Rectal smooth muscle tissue (tissue), 1 donor: Measurements from ENCODE around the gene ZBTB3.

Source experiments
- H3K27ac ChIP-seq: one replicate; pipeline ENCODE4 v1.7.0; 2013; ENCODE audit warnings: low read depth, low read length, inconsistent platforms
- H3K27me3 ChIP-seq: one replicate; pipeline ENCODE4 v1.7.0; 2013; ENCODE audit warnings: low read length; ENCODE audit not compliant: control insufficient read depth, insufficient read depth
- H3K36me3 ChIP-seq: one replicate; pipeline ENCODE4 v1.7.0; 2013; ENCODE audit warnings: low read length; ENCODE audit not compliant: control insufficient read depth, insufficient read depth
- H3K4me1 ChIP-seq: one replicate; pipeline ENCODE4 v1.7.0; 2013; ENCODE audit warnings: low read length; ENCODE audit not compliant: control insufficient read depth, insufficient read depth
- H3K4me3 ChIP-seq: one replicate; pipeline ENCODE4 v1.7.0; 2013; ENCODE audit warnings: low read length
- H3K9ac ChIP-seq: one replicate; pipeline ENCODE4 v1.7.0; 2013; ENCODE audit warnings: low read length

ZBTB3 gene

GRCh38 chr11:62725646-62726045, 28.3 kb downstream of the ZBTB3 start:
- H3K36me3 ChIP-seq, result peaks cover 27% of the 10 kb centered on the region
- H3K9ac ChIP-seq, result peak overlapping the region; percentile 95
- peaks cover 31% of the 10 kb centered on the region for H3K4me1 ChIP-seq
- H3K27me3 ChIP-seq, result no peaks in the 10 kb centered on the region
- peak overlapping the region; percentile 94 for H3K4me3 ChIP-seq
- H3K27ac ChIP-seq, result peak overlapping the region; percentile 93

- H3K9ac ChIP-seq, result no peak overlapping the region
- peaks cover 25% of the 10 kb centered on the region for H3K4me1 ChIP-seq
- H3K27ac ChIP-seq, result no peak overlapping the region
- no peaks in the 10 kb centered on the region for H3K27me3 ChIP-seq
- H3K36me3 ChIP-seq, result peaks cover 39% of the 10 kb centered on the region
- H3K4me3 ChIP-seq, result peak overlapping the region; percentile 94
Measured at GRCh38 chr11:62724171-62724570, 29.8 kb downstream of the ZBTB3 start.

- H3K27ac ChIP-seq, result no peak overlapping the region
- H3K4me3 ChIP-seq, result no peak overlapping the region
- H3K9ac ChIP-seq, result no peak overlapping the region
- H3K36me3 ChIP-seq, result peaks cover 48% of the 10 kb centered on the region
- peaks cover 25% of the 10 kb centered on the region for H3K4me1 ChIP-seq
- H3K27me3 ChIP-seq, result no peaks in the 10 kb centered on the region
Measured at GRCh38 chr11:62721994-62722393, 32.0 kb downstream of the ZBTB3 start.

- peaks cover 70% of the 10 kb centered on the region for H3K36me3 ChIP-seq
- H3K4me1 ChIP-seq, result peaks cover 10% of the 10 kb centered on the region
- H3K27ac ChIP-seq, result no peak overlapping the region
- no peak overlapping the region for H3K9ac ChIP-seq
- H3K4me3 ChIP-seq, result no peak overlapping the region
- H3K27me3 ChIP-seq, result no peaks in the 10 kb centered on the region
Measured at GRCh38 chr11:62719302-62719978, 34.5 kb downstream of the ZBTB3 start.

- H3K4me1 ChIP-seq, result no peaks in the 10 kb centered on the region
- no peaks in the 10 kb centered on the region for H3K27me3 ChIP-seq
- no peak overlapping the region for H3K9ac ChIP-seq
- H3K36me3 ChIP-seq, result peaks cover 67% of the 10 kb centered on the region
- no peak overlapping the region for H3K27ac ChIP-seq
- H3K4me3 ChIP-seq, result no peak overlapping the region
Measured at GRCh38 chr11:62716816-62717215, 37.1 kb downstream of the ZBTB3 start.

- Histone ChIP-seq H3K27ac (no peak overlapping the region), H3K36me3 (peaks cover 61% of the 10 kb centered on the region), H3K4me3 (no peak overlapping the region), H3K4me1 (no peaks in the 10 kb centered on the region), H3K9ac (no peak overlapping the region), H3K27me3 (no peaks in the 10 kb centered on the region)
Measured at GRCh38 chr11:62716206-62716605, 37.8 kb downstream of the ZBTB3 start.

- Histone ChIP-seq H3K4me1 (no peaks in the 10 kb centered on the region), H3K9ac (no peak overlapping the region), H3K4me3 (no peak overlapping the region), H3K36me3 (peaks cover 55% of the 10 kb centered on the region), H3K27me3 (no peaks in the 10 kb centered on the region), H3K27ac (no peak overlapping the region)
Measured at GRCh38 chr11:62715150-62716130, 38.5 kb downstream of the ZBTB3 start.

- Histone ChIP-seq H3K4me3 (no peak overlapping the region), H3K9ac (no peak overlapping the region), H3K27ac (no peak overlapping the region), H3K36me3 (peaks cover 39% of the 10 kb centered on the region), H3K4me1 (peaks cover 11% of the 10 kb centered on the region), H3K27me3 (no peaks in the 10 kb centered on the region)
Measured at GRCh38 chr11:62713343-62713742, 40.6 kb downstream of the ZBTB3 start.

- H3K9ac ChIP-seq, result no peak overlapping the region
- no peak overlapping the region for H3K27ac ChIP-seq
- peaks cover 11% of the 10 kb centered on the region for H3K4me1 ChIP-seq
- H3K27me3 ChIP-seq, result no peaks in the 10 kb centered on the region
- H3K36me3 ChIP-seq, result peaks cover 39% of the 10 kb centered on the region
- no peak overlapping the region for H3K4me3 ChIP-seq
Measured at GRCh38 chr11:62712861-62713260, 41.1 kb downstream of the ZBTB3 start.

- Histone ChIP-seq H3K27ac (no peak overlapping the region), H3K36me3 (peaks cover 38% of the 10 kb centered on the region)
Measured at GRCh38 chr11:62712276-62712812, 41.6 kb downstream of the ZBTB3 start.

GRCh38 chr11:62710001-62710345, 44.0 kb downstream of the ZBTB3 start:
- Histone ChIP-seq H3K4me3 (peak overlapping the region; percentile 80), H3K4me1 (peaks cover 17% of the 10 kb centered on the region)

More at GRCh38 chr11:62712276-62712812, 41.6 kb downstream of the ZBTB3 start:
- H3K9ac ChIP-seq, result no peak overlapping the region
- peaks cover 11% of the 10 kb centered on the region for H3K4me1 ChIP-seq
- H3K27me3 ChIP-seq, result no peaks in the 10 kb centered on the region
- H3K4me3 ChIP-seq, result no peak overlapping the region

GRCh38 chr11:62709247-62710000, 44.5 kb downstream of the ZBTB3 start:
- peaks cover 13% of the 10 kb centered on the region for H3K36me3 ChIP-seq
- H3K4me3 ChIP-seq, result peak overlapping the region; percentile 91
- no peaks in the 10 kb centered on the region for H3K27me3 ChIP-seq
- peak overlapping the region; percentile 95 for H3K27ac ChIP-seq
- H3K9ac ChIP-seq, result peak overlapping the region; percentile 82
- H3K4me1 ChIP-seq, result peaks cover 17% of the 10 kb centered on the region

More at GRCh38 chr11:62710001-62710345, 44.0 kb downstream of the ZBTB3 start:
- H3K9ac ChIP-seq, result peak overlapping the region; percentile 80
- peak overlapping the region; percentile 95 for H3K27ac ChIP-seq
- H3K27me3 ChIP-seq, result no peaks in the 10 kb centered on the region
- H3K36me3 ChIP-seq, result peaks cover 17% of the 10 kb centered on the region
